ENCODE measurements around the gene GOSR2. TPM values are rescaled to one million over a fixed set of nuclear protein-coding genes. Genes with fewer than 3 reads are reported as not detected.
A peak's percentile ranks its signal among the peaks of the same experiment; 100 is the strongest.
"Not testable (repeated sequence)": the region's sequence is repeated elsewhere in the genome, so short reads cannot be mapped to it uniquely, and the experiment has no call there.

Gene GOSR2
- total and polyA plus RNA-seq, 2 donors from 2014 or later = 61.4 to 68.2 TPM

DNA sequence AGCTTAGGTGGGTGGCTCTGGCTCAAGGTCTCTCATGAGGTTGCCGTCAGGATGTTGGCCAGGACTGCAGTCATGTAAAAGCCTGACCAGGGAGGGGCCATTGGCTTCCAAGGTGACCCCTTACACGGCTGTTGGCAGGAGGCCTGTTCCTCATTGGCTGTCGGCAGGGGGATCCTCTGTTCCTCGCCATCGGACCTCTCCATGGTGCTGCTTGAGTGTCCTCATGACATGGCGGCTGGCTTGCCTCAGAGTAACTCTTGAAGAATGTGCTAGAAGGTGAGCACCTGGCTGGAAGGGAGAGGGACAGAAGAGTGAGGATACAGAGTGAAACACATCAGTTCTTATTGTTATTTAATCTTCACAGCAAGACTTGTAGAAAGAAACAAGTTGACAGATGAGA is 60.8 kb downstream of the GOSR2 start:
- DNase-seq (peak in 1 of 5 donors; percentile 37), FAIRE-seq (no peak)
- TF ChIP-seq, protein P1, sequence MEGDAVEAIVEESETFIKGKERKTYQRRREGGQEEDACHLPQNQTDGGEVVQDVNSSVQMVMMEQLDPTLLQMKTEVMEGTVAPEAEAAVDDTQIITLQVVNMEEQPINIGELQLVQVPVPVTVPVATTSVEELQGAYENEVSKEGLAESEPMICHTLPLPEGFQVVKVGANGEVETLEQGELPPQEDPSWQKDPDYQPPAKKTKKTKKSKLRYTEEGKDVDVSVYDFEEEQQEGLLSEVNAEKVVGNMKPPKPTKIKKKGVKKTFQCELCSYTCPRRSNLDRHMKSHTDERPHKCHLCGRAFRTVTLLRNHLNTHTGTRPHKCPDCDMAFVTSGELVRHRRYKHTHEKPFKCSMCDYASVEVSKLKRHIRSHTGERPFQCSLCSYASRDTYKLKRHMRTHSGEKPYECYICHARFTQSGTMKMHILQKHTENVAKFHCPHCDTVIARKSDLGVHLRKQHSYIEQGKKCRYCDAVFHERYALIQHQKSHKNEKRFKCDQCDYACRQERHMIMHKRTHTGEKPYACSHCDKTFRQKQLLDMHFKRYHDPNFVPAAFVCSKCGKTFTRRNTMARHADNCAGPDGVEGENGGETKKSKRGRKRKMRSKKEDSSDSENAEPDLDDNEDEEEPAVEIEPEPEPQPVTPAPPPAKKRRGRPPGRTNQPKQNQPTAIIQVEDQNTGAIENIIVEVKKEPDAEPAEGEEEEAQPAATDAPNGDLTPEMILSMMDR (IDR thresholded peaks at IDR 0.05; ENCODE audit: borderline replicate concordance, extremely low read depth, insufficient read depth) = no peak
- Histone ChIP-seq H3K27me3 (ENCODE audit: control insufficient read depth, insufficient read depth, low read length) (peaks cover 2% of the 10 kb centered on the region), H3K4me3 (ENCODE audit: low read length in 3 of 3) (no peak overlapping the region), H3K36me3 (ENCODE audit: control insufficient read depth in 2 of 3, insufficient read depth in 3 of 3, low read length in 3 of 3) (no peaks in the 10 kb centered on the region), H3K9ac (ENCODE audit: low read length in 3 of 3) (no peak overlapping the region), H3K27ac (ENCODE audit: low read depth in 2 of 2, low read length in 2 of 2) (no peak overlapping the region), H3K4me1 (ENCODE audit: control insufficient read depth in 2 of 3, insufficient read depth in 2 of 3, low read depth in 1 of 3, low read length in 3 of 3) (peaks cover 0 to 2% (median 0%) of the 10 kb centered on the region in 3 donors), H3K9me3 (ENCODE audit: control insufficient read depth in 2 of 3, insufficient read depth in 1 of 3, low read length in 3 of 3) (no peaks in the 10 kb centered on the region)
- intact Hi-C loops (cut with DNase I) = no loop called here

DNA sequence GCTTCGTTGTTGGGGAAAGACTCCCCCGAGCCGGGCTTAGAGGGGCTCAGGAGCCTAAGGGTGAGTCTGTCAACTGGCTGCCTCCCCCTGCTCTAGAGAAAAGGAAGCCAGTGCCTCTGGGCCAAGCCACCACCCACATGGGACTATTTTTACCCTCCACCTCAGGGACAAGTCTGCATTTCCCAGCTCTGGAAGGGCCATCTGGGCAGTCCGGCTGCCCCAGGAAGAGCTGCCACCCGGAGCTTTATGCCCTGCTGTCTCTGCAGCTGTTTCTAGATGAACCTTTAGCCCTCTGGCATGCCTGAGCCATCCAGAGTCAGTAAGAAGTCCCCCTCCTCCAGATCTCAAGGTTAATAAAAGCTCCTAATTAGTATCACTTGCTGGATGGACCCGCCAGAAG is 61.4 kb downstream of the GOSR2 start:
- FAIRE-seq = no peak

DNA sequence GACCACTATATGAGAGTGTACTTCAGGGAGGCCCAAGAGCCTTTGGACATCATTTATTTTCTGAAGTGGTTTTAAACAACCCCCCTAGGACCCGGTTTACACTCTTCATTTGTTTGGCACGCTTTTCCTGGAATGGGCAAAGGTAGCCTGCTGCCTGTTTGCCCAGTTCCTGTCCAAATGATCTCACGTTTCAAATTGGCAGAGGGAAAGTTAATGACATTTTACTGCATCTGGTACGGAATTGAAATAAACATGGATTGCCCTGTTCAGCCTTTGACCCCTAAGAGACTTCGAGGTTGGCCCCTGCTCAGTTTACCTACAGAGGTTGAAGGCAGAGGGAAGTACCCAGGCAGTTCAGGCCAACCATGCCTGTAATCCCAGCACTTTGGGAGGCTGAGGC is 61.9 kb downstream of the GOSR2 start:
- no peaks in the 10 kb centered on the region for H3K36me3 ChIP-seq (ENCODE audit: control insufficient read depth in 2 of 3, insufficient read depth in 3 of 3, low read length in 3 of 3)
- H3K27ac ChIP-seq (ENCODE audit: low read depth in 2 of 2, low read length in 2 of 2) = no peak overlapping the region
- H3K4me3 ChIP-seq (ENCODE audit: low read length in 3 of 3) = no peak overlapping the region
- TF ChIP-seq, protein P1 (IDR thresholded peaks at IDR 0.05; ENCODE audit: borderline replicate concordance, extremely low read depth, insufficient read depth) = no peak
- H3K9me3 ChIP-seq (ENCODE audit: control insufficient read depth in 2 of 3, insufficient read depth in 1 of 3, low read length in 3 of 3) = no peaks in the 10 kb centered on the region
- FAIRE-seq (no peak), DNase-seq (peak in 1 of 5 donors; percentile 3)
- intact Hi-C loops (cut with DNase I) = no loop called here
- no peak overlapping the region for H3K9ac ChIP-seq (ENCODE audit: low read length in 3 of 3)
- peaks cover 2% of the 10 kb centered on the region for H3K27me3 ChIP-seq (ENCODE audit: control insufficient read depth, insufficient read depth, low read length)
- H3K4me1 ChIP-seq (ENCODE audit: control insufficient read depth in 2 of 3, insufficient read depth in 2 of 3, low read depth in 1 of 3, low read length in 3 of 3) = no peaks in the 10 kb centered on the region

More for the DNA sequence above, 61.4 kb downstream of the GOSR2 start:
- intact Hi-C loops (cut with DNase I) = no loop called here
- Histone ChIP-seq H3K27me3 (ENCODE audit: control insufficient read depth, insufficient read depth, low read length) (peaks cover 2% of the 10 kb centered on the region), H3K4me3 (ENCODE audit: low read length in 3 of 3) (no peak overlapping the region), H3K4me1 (ENCODE audit: control insufficient read depth in 2 of 3, insufficient read depth in 2 of 3, low read depth in 1 of 3, low read length in 3 of 3) (no peaks in the 10 kb centered on the region), H3K36me3 (ENCODE audit: control insufficient read depth in 2 of 3, insufficient read depth in 3 of 3, low read length in 3 of 3) (no peaks in the 10 kb centered on the region), H3K9ac (ENCODE audit: low read length in 3 of 3) (no peak overlapping the region), H3K27ac (ENCODE audit: low read depth in 2 of 2, low read length in 2 of 2) (peak overlapping the region in 1 of 2 donors; percentile 4), H3K9me3 (ENCODE audit: control insufficient read depth in 2 of 3, insufficient read depth in 1 of 3, low read length in 3 of 3) (no peaks in the 10 kb centered on the region)
- TF ChIP-seq, protein P1 (IDR thresholded peaks at IDR 0.05; ENCODE audit: borderline replicate concordance, extremely low read depth, insufficient read depth) = no peak
- DNase-seq = peak in 1 of 5 donors; percentile 23

DNA sequence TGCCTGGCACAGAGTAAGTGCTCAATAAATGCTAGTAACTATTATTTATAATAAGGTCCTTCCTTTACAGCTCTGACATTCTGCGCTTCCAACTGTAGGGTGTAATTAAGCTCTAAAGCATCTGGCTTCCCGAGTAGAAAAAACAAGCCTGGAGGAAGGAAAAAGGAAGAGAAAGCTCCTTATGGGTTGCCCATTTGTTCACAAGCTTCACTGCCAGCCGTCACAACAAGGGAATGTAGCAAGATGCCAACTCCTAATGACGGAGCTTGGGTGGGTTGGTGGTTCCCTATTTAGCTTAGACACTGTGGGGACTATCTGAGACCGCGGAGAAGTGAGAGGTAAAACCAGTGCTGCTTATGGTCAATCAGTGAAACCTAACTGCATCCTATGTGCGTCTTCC is 63.4 kb downstream of the GOSR2 start:
- no peak for DNase-seq
- no peak overlapping the region for H3K9ac ChIP-seq (ENCODE audit: low read length in 3 of 3)
- intact Hi-C loops (cut with DNase I) = no loop called here
- no peak for FAIRE-seq
- H3K4me3 ChIP-seq (ENCODE audit: low read length in 3 of 3) = no peak overlapping the region
- H3K27ac ChIP-seq (ENCODE audit: low read depth in 2 of 2, low read length in 2 of 2) = no peak overlapping the region
- H3K4me1 ChIP-seq (ENCODE audit: control insufficient read depth in 2 of 3, insufficient read depth in 2 of 3, low read depth in 1 of 3, low read length in 3 of 3) = no peaks in the 10 kb centered on the region
- no peaks in the 10 kb centered on the region for H3K9me3 ChIP-seq (ENCODE audit: control insufficient read depth in 2 of 3, insufficient read depth in 1 of 3, low read length in 3 of 3)
- TF ChIP-seq, protein P1 (IDR thresholded peaks at IDR 0.05; ENCODE audit: borderline replicate concordance, extremely low read depth, insufficient read depth) = no peak
- H3K36me3 ChIP-seq (ENCODE audit: control insufficient read depth in 2 of 3, insufficient read depth in 3 of 3, low read length in 3 of 3) = no peaks in the 10 kb centered on the region
- no peaks in the 10 kb centered on the region for H3K27me3 ChIP-seq (ENCODE audit: control insufficient read depth, insufficient read depth, low read length)

DNA sequence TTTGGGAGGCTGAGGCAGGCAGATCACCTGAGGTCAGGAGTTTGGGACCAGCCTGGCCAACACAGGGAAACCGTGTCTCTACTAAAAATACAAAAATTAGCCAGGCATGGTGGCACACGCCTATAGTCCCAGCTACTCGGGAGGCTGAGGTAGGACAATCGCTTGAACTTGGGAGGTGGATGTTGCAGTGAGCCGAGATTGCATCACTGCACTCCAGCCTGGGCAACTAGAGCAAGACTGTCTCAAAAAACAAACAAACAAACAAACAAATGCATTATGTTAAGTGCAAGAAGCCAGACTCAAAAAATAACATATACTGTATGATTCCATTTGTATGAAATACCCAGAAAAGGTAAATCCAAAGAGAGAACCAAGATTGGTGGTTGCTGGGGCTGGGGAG is 65.0 kb downstream of the GOSR2 start:
- H3K36me3 ChIP-seq (ENCODE audit: control insufficient read depth in 2 of 3, insufficient read depth in 3 of 3, low read length in 3 of 3); H3K27me3 ChIP-seq (ENCODE audit: control insufficient read depth, insufficient read depth, low read length); FAIRE-seq; H3K9ac ChIP-seq (ENCODE audit: low read length in 3 of 3); H3K4me1 ChIP-seq (ENCODE audit: control insufficient read depth in 2 of 3, insufficient read depth in 2 of 3, low read depth in 1 of 3, low read length in 3 of 3); H3K27ac ChIP-seq (ENCODE audit: low read depth in 2 of 2, low read length in 2 of 2); intact Hi-C loops (cut with DNase I); H3K9me3 ChIP-seq (ENCODE audit: control insufficient read depth in 2 of 3, insufficient read depth in 1 of 3, low read length in 3 of 3); H3K4me3 ChIP-seq (ENCODE audit: low read length in 3 of 3): not testable (repeated sequence)
- peak in 1 of 5 donors; percentile 2 for DNase-seq

All from kidney (tissue), 14 donors.